IPS-18c (cell line): ENCODE results near the gene BFSP1.

Experiments
- H3K4me3 ChIP-seq: 2 replicates; pipeline ENCODE4 v1.7.0; 2013; ENCODE audit warnings: low read depth, mild to moderate bottlenecking, low read length, moderate library complexity; ENCODE audit not compliant: insufficient read depth
- H3K9me3 ChIP-seq: one replicate; pipeline ENCODE4 v1.6.1; 2013; ENCODE audit warnings: mild to moderate bottlenecking, low read length, moderate library complexity; ENCODE audit not compliant: control insufficient read depth, insufficient read depth

The BFSP1 gene

GRCh38 chr20:17534077-17534476, 2.9 kb upstream of the BFSP1 start:
- Histone ChIP-seq H3K9me3 (no peaks in the 10 kb centered on the region), H3K4me3 (no peak overlapping the region)

GRCh38 chr20:17533396-17533795, 2.2 kb upstream of the BFSP1 start:
- H3K4me3 ChIP-seq: no peak overlapping the region
- no peaks in the 10 kb centered on the region for H3K9me3 ChIP-seq

GRCh38 chr20:17531665-17532025, 466 bp upstream of the BFSP1 start:
- Histone ChIP-seq H3K4me3 (peak overlapping the region; percentile 63), H3K9me3 (no peaks in the 10 kb centered on the region)

GRCh38 chr20:17530153-17530552, 1.0 kb downstream of the BFSP1 start:
- no peak overlapping the region for H3K4me3 ChIP-seq
- no peaks in the 10 kb centered on the region for H3K9me3 ChIP-seq

- Histone ChIP-seq H3K4me3 (no peak overlapping the region), H3K9me3 (no peaks in the 10 kb centered on the region)
Observed at GRCh38 chr20:17529586-17529985, 1.6 kb downstream of the BFSP1 start.

- H3K9me3 ChIP-seq: no peaks in the 10 kb centered on the region
- no peak overlapping the region for H3K4me3 ChIP-seq
Observed at GRCh38 chr20:17525650-17526049, 5.5 kb downstream of the BFSP1 start.

GRCh38 chr20:17525132-17525531, 6.0 kb downstream of the BFSP1 start:
- H3K9me3 ChIP-seq: no peaks in the 10 kb centered on the region
- H3K4me3 ChIP-seq: no peak overlapping the region

- Histone ChIP-seq H3K9me3 (no peaks in the 10 kb centered on the region), H3K4me3 (no peak overlapping the region)
Observed at GRCh38 chr20:17524560-17524959, 6.6 kb downstream of the BFSP1 start.

GRCh38 chr20:17523326-17523725, 7.9 kb downstream of the BFSP1 start:
- no peak overlapping the region for H3K4me3 ChIP-seq
- no peaks in the 10 kb centered on the region for H3K9me3 ChIP-seq

- Histone ChIP-seq H3K9me3 (no peaks in the 10 kb centered on the region), H3K4me3 (no peak overlapping the region)
Observed at GRCh38 chr20:17522528-17522927, 8.7 kb downstream of the BFSP1 start.

- Histone ChIP-seq H3K9me3 (no peaks in the 10 kb centered on the region), H3K4me3 (no peak overlapping the region)
Observed at GRCh38 chr20:17520583-17520982, 10.6 kb downstream of the BFSP1 start.

GRCh38 chr20:17519606-17520285, 11.4 kb downstream of the BFSP1 start:
- H3K9me3 ChIP-seq: no peaks in the 10 kb centered on the region
- H3K4me3 ChIP-seq: no peak overlapping the region

- Histone ChIP-seq H3K4me3 (no peak overlapping the region), H3K9me3 (no peaks in the 10 kb centered on the region)
Observed at GRCh38 chr20:17518339-17519052, 12.7 kb downstream of the BFSP1 start.

GRCh38 chr20:17515053-17515452, 16.1 kb downstream of the BFSP1 start:
- H3K4me3 ChIP-seq: no peak overlapping the region
- H3K9me3 ChIP-seq: no peaks in the 10 kb centered on the region

- H3K4me3 ChIP-seq: no peak overlapping the region
- H3K9me3 ChIP-seq: no peaks in the 10 kb centered on the region
Observed at GRCh38 chr20:17513939-17514338, 17.2 kb downstream of the BFSP1 start.

- Histone ChIP-seq H3K4me3 (no peak overlapping the region), H3K9me3 (no peaks in the 10 kb centered on the region)
Observed at GRCh38 chr20:17511401-17511800, 19.8 kb downstream of the BFSP1 start.

GRCh38 chr20:17510548-17510947, 20.6 kb downstream of the BFSP1 start:
- Histone ChIP-seq H3K9me3 (no peaks in the 10 kb centered on the region), H3K4me3 (no peak overlapping the region)

GRCh38 chr20:17508756-17509155, 22.4 kb downstream of the BFSP1 start:
- Histone ChIP-seq H3K4me3 (no peak overlapping the region), H3K9me3 (no peaks in the 10 kb centered on the region)

GRCh38 chr20:17507531-17507930, 23.6 kb downstream of the BFSP1 start:
- H3K9me3 ChIP-seq: no peaks in the 10 kb centered on the region
- H3K4me3 ChIP-seq: no peak overlapping the region
